ENCODE data around the gene SDR39U1. TPM values are rescaled to one million over a fixed set of nuclear protein-coding genes. Genes with fewer than 3 reads are reported as not detected.

SDR39U1 gene
- total RNA-seq, 1 donor from 2014 or later = 68.2 TPM

DNA sequence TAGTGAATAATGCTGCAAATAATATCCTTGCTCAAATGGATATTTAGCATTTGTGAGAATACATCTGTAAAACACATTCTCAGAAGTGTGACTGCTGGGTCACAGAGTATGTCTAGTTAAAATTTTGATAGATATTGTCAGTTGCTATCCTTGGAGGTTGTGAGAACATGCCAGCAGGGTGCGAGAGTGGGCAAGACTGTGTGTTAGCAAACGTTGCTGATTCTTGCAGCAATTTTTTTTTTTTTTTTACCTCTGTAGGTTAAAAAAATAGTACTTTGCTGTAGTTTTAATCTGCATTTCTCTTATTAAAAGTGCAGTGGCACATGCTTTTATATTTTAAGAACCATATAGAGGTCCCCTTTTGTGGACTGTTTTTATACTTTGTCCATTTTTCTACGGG lies 48.3 kb downstream of the SDR39U1 start:
- peaks cover 22% of the 10 kb centered on the region for H3K27me3 Mint-ChIP-seq
- TF ChIP-seq, protein P1, sequence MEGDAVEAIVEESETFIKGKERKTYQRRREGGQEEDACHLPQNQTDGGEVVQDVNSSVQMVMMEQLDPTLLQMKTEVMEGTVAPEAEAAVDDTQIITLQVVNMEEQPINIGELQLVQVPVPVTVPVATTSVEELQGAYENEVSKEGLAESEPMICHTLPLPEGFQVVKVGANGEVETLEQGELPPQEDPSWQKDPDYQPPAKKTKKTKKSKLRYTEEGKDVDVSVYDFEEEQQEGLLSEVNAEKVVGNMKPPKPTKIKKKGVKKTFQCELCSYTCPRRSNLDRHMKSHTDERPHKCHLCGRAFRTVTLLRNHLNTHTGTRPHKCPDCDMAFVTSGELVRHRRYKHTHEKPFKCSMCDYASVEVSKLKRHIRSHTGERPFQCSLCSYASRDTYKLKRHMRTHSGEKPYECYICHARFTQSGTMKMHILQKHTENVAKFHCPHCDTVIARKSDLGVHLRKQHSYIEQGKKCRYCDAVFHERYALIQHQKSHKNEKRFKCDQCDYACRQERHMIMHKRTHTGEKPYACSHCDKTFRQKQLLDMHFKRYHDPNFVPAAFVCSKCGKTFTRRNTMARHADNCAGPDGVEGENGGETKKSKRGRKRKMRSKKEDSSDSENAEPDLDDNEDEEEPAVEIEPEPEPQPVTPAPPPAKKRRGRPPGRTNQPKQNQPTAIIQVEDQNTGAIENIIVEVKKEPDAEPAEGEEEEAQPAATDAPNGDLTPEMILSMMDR (IDR thresholded peaks at IDR 0.05; ENCODE audit: unreplicated experiment) = no peak
- no peak overlapping the region for H3K27ac Mint-ChIP-seq
- no peak for DNase-seq (ENCODE audit: low spot score, unreplicated experiment)
- H3K36me3 Mint-ChIP-seq (ENCODE audit: insufficient read depth) = no peaks in the 10 kb centered on the region
- H3K9me3 Mint-ChIP-seq (ENCODE audit: low read depth) = no peaks in the 10 kb centered on the region
- peaks cover 3% of the 10 kb centered on the region for H3K4me1 Mint-ChIP-seq (ENCODE audit: low read depth)
- H3K4me3 Mint-ChIP-seq (ENCODE audit: low read depth) = no peak overlapping the region

GRCh38 chr14:24392325-24393091 lies 50.1 kb downstream of the SDR39U1 start:
- H3K4me1 Mint-ChIP-seq (ENCODE audit: low read depth) = peaks cover 7% of the 10 kb centered on the region
- peaks cover 38% of the 10 kb centered on the region for H3K27me3 Mint-ChIP-seq
- TF ChIP-seq, protein P1 (IDR thresholded peaks at IDR 0.05; ENCODE audit: unreplicated experiment) = no peak
- no peak overlapping the region for H3K27ac Mint-ChIP-seq
- no peaks in the 10 kb centered on the region for H3K36me3 Mint-ChIP-seq (ENCODE audit: insufficient read depth)
- H3K4me3 Mint-ChIP-seq (ENCODE audit: low read depth) = no peak overlapping the region
- H3K9me3 Mint-ChIP-seq (ENCODE audit: low read depth) = no peaks in the 10 kb centered on the region
- DNase-seq (ENCODE audit: low spot score, unreplicated experiment) = no peak

- peaks cover 11% of the 10 kb centered on the region for H3K4me1 Mint-ChIP-seq (ENCODE audit: low read depth)
- TF ChIP-seq, protein P1 (IDR thresholded peaks at IDR 0.05; ENCODE audit: unreplicated experiment) = no peak
- no peak overlapping the region for H3K4me3 Mint-ChIP-seq (ENCODE audit: low read depth)
- no peak for DNase-seq (ENCODE audit: low spot score, unreplicated experiment)
- no peak overlapping the region for H3K27ac Mint-ChIP-seq
- H3K27me3 Mint-ChIP-seq = peaks cover 34% of the 10 kb centered on the region
- H3K36me3 Mint-ChIP-seq (ENCODE audit: insufficient read depth) = no peaks in the 10 kb centered on the region
- H3K9me3 Mint-ChIP-seq (ENCODE audit: low read depth) = no peaks in the 10 kb centered on the region
These were observed 51.7 kb downstream of the SDR39U1 start for GRCh38 chr14:24390701-24391468.

Other genes with a start within 250 kb of the SDR39U1 start
- 52.9 and 56.2 TPM in 2 replicates for gene TM9SF1, start 247.3 kb downstream of the SDR39U1 start, total RNA-seq
- gene TSSK4, start 237.1 kb downstream of the SDR39U1 start, total RNA-seq = 0.29 TPM in 1 of 2 replicates, not detected in the other
- 53.7 and 54.3 TPM in 2 replicates for gene CHMP4A, start 229.3 kb downstream of the SDR39U1 start, total RNA-seq
- gene MDP1, start 226.7 kb downstream of the SDR39U1 start, total RNA-seq = 15.2 and 17.7 TPM in 2 replicates
- gene NEDD8, start 210.4 kb downstream of the SDR39U1 start, total RNA-seq = 161 TPM in 2 replicates
- gene GMPR2, start 209.8 kb downstream of the SDR39U1 start, total RNA-seq = 73.6 and 86.2 TPM in 2 replicates
- gene TINF2, start 200.2 kb downstream of the SDR39U1 start, total RNA-seq = 56.7 and 59.2 TPM in 2 replicates
- gene TGM1, start 179.6 kb downstream of the SDR39U1 start, total RNA-seq = 5.8 and 7.0 TPM in 2 replicates
- 25.9 and 33.1 TPM in 2 replicates for gene RABGGTA, start 171.2 kb downstream of the SDR39U1 start, total RNA-seq
- gene DHRS1, start 143.0 kb downstream of the SDR39U1 start, total RNA-seq = 33.4 and 34.4 TPM in 2 replicates
- gene NOP9, start 142.9 kb downstream of the SDR39U1 start, total RNA-seq = 32.4 and 32.6 TPM in 2 replicates
- gene CIDEB, start 134.8 kb downstream of the SDR39U1 start, total RNA-seq = 1.9 and 3.0 TPM in 2 replicates
- 11.0 and 11.3 TPM in 2 replicates for gene LTB4R2, start 132.6 kb downstream of the SDR39U1 start, total RNA-seq
- 8.4 TPM in 2 replicates for gene LTB4R, start 131.3 kb downstream of the SDR39U1 start, total RNA-seq
- 0.46 and 0.75 TPM in 2 replicates for gene ADCY4, start 107.7 kb downstream of the SDR39U1 start, total RNA-seq
- gene RIPK3, start 102.8 kb downstream of the SDR39U1 start, total RNA-seq = 0.62 and 1.5 TPM in 2 replicates
- gene NFATC4, start 74.6 kb downstream of the SDR39U1 start, total RNA-seq = 56.6 and 57.6 TPM in 2 replicates
- 38.3 and 40.0 TPM in 2 replicates for gene NYNRIN, start 43.8 kb downstream of the SDR39U1 start, total RNA-seq
- 1.5 and 1.9 TPM in 2 replicates for gene CBLN3, start 13.1 kb downstream of the SDR39U1 start, total RNA-seq
- gene KHNYN, start 12.8 kb downstream of the SDR39U1 start, total RNA-seq = 74.3 and 77.4 TPM in 2 replicates
- not detected in 2 replicates for gene CMA1, start 65.5 kb upstream of the SDR39U1 start, total RNA-seq
- not detected in 2 replicates for gene CTSG, start 133.5 kb upstream of the SDR39U1 start, total RNA-seq
- not detected in 2 replicates for gene GZMH, start 166.9 kb upstream of the SDR39U1 start, total RNA-seq
- not detected in 2 replicates for gene GZMB, start 191.4 kb upstream of the SDR39U1 start, total RNA-seq

Data from progenitor cell of endocrine pancreas (in vitro differentiated cells).